HepG2 (cell line): ENCODE data around the gene RAB38.

Source experiments
- CTCF ChIP-seq: sonication (generic); formaldehyde crosslinking; IDR thresholded peaks from 2 replicates; pipeline ENCODE4 v1.5.0; 2020; ENCODE audit warnings: mild to moderate bottlenecking, missing genetic modification reagents, moderate library complexity
- EP300 ChIP-seq, 3 experiments: sonication (generic) in 1 of 3; formaldehyde crosslinking in 1 of 3; IDR thresholded peaks; 2 replicates each; pipeline versions ENCODE4 v1.5.1 to v1.6.1; 2011 to 2020; ENCODE audit warnings: low read depth in 2 of 3, low read length in 2 of 3, borderline replicate concordance in 1 of 3, improper control_type of control experiment in 1 of 3, mild to moderate bottlenecking in 1 of 3, missing genetic modification reagents in 1 of 3, moderate library complexity in 1 of 3
- FOSL2 ChIP-seq: sonication (generic); formaldehyde crosslinking; IDR thresholded peaks from 2 replicates; pipeline ENCODE4 v1.4.0; 2020; ENCODE audit warnings: missing genetic modification reagents
- FOXA1 ChIP-seq, 2 experiments: fragments of 450-650 bp in 1 of 2; sonication (generic) in 1 of 2; formaldehyde crosslinking in 1 of 2; IDR thresholded peaks; 2 replicates each; pipeline versions ENCODE4 v1.4.0 to v1.6.1; 2016 to 2020; ENCODE audit warnings: missing genetic modification reagents in 1 of 2
- JUND ChIP-seq: sonication (generic); formaldehyde crosslinking; IDR thresholded peaks from 2 replicates; pipeline ENCODE4 v1.8.0; 2022; ENCODE audit warnings: mild to moderate bottlenecking, missing genetic modification reagents
- NFIC ChIP-seq: IDR thresholded peaks from 2 replicates; pipeline ENCODE4 v1.6.1; 2012; ENCODE audit warnings: mild to moderate bottlenecking, low read length, inconsistent platforms
- POLR2AphosphoS5 ChIP-seq: IDR thresholded peaks from 2 replicates; pipeline ENCODE4 v1.6.1; 2012; ENCODE audit warnings: low read depth, low read length
- RAD51 ChIP-seq: fragments of 450-650 bp; IDR thresholded peaks from 2 replicates; pipeline ENCODE4 v1.6.1; 2016; ENCODE audit warnings: borderline replicate concordance
- SP1 ChIP-seq, 2 experiments: fragments of 450-650 bp in 1 of 2; sonication (generic) in 1 of 2; formaldehyde crosslinking in 1 of 2; IDR thresholded peaks; 2 replicates each; pipeline versions ENCODE4 v1.4.0 to v1.6.1; 2016 to 2020; ENCODE audit warnings: missing genetic modification reagents in 1 of 2
- ZMYM2 ChIP-seq: sonication (generic); formaldehyde crosslinking; IDR thresholded peaks from 2 replicates; pipeline ENCODE4 v1.8.0; 2022; ENCODE audit warnings: mild to moderate bottlenecking, missing genetic modification reagents
- ZNF441 ChIP-seq: sonication (generic); formaldehyde crosslinking; IDR thresholded peaks from 2 replicates; pipeline ENCODE4 v1.7.0; 2021; ENCODE audit warnings: missing genetic modification reagents, borderline replicate concordance
- ZNF549 ChIP-seq: sonication (generic); formaldehyde crosslinking; IDR thresholded peaks from 2 replicates; pipeline ENCODE4 v1.5.0; 2020; ENCODE audit warnings: missing genetic modification reagents
- TF ChIP-seq, protein P1 (sequence below): sonication (generic); formaldehyde crosslinking; IDR thresholded peaks from 2 replicates; pipeline ENCODE4 v1.4.0; 2020; ENCODE audit warnings: missing genetic modification reagents; ENCODE audit errors: not compliant biosample characterization
- TF ChIP-seq, protein P2 (sequence below): IDR thresholded peaks from 2 replicates; pipeline ENCODE4 v1.6.1; 2016; ENCODE audit warnings: control low read depth

GRCh38 chr11:88066090-88066489, 109.2 kb downstream of the RAB38 start:
- TF ChIP-seq RAD51 (no peak), FOSL2 (CRISPR knock-in tag) (no peak), CTCF (CRISPR knock-in tag) (no peak), JUND (CRISPR knock-in tag) (no peak), NFIC (no peak), FOXA1 (IDR thresholded peaks at IDR 0.05) (no peak), FOXA1 (CRISPR knock-in tag; IDR thresholded peaks at IDR 0.05) (no peak), ZNF549 (CRISPR knock-in tag) (no peak), POLR2AphosphoS5 (no peak), EP300 (IDR thresholded peaks at IDR 0.05; ENCODE audit: low read depth in 2 of 2, low read length in 2 of 2) (no peak), EP300 (CRISPR knock-in tag; IDR thresholded peaks at IDR 0.05; ENCODE audit: borderline replicate concordance) (no peak), SP1 (IDR thresholded peaks at IDR 0.05) (no peak), SP1 (CRISPR knock-in tag; IDR thresholded peaks at IDR 0.05) (no peak), ZNF441 (no peak), ZMYM2 (CRISPR knock-in tag) (no peak)
- TF ChIP-seq, protein P1, sequence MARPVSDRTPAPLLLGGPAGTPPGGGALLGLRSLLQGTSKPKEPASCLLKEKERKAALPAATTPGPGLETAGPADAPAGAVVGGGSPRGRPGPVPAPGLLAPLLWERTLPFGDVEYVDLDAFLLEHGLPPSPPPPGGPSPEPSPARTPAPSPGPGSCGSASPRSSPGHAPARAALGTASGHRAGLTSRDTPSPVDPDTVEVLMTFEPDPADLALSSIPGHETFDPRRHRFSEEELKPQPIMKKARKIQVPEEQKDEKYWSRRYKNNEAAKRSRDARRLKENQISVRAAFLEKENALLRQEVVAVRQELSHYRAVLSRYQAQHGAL (CRISPR knock-in tag) = no peak
- TF ChIP-seq, protein P2, sequence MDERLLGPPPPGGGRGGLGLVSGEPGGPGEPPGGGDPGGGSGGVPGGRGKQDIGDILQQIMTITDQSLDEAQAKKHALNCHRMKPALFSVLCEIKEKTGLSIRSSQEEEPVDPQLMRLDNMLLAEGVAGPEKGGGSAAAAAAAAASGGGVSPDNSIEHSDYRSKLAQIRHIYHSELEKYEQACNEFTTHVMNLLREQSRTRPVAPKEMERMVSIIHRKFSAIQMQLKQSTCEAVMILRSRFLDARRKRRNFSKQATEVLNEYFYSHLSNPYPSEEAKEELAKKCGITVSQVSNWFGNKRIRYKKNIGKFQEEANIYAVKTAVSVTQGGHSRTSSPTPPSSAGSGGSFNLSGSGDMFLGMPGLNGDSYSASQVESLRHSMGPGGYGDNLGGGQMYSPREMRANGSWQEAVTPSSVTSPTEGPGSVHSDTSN (CRISPR knock-in tag) = no peak
